HEK293T (cell line): ENCODE measurements around the gene TRAF2.

Experiments used
- BHLHE40 ChIP-seq: fragments of 450-650 bp; IDR thresholded peaks from 2 replicates; pipeline ENCODE4 v1.6.1; 2016; ENCODE audit warnings: mild to moderate bottlenecking, moderate library complexity, borderline replicate concordance
- FOXA1 ChIP-seq: fragments of 450-650 bp; IDR thresholded peaks from 2 replicates; pipeline ENCODE4 v1.6.1; 2016; ENCODE audit warnings: mild to moderate bottlenecking
- FOXM1 ChIP-seq: fragments of 450-650 bp; IDR thresholded peaks from 2 replicates; pipeline ENCODE4 v1.6.1; 2017; ENCODE audit warnings: mild to moderate bottlenecking, borderline replicate concordance
- HDGF ChIP-seq: fragments of 450-650 bp; IDR thresholded peaks from 2 replicates; pipeline ENCODE4 v1.6.1; 2017; ENCODE audit warnings: antibody characterized with exemption, borderline replicate concordance
- SP1 ChIP-seq: fragments of 450-650 bp; IDR thresholded peaks from 2 replicates; pipeline ENCODE4 v1.6.1; 2017
- TARDBP ChIP-seq: fragments of 450-650 bp; IDR thresholded peaks from 2 replicates; pipeline ENCODE4 v1.6.1; 2016
- ZNF384 ChIP-seq: fragments of 450-650 bp; IDR thresholded peaks from 2 replicates; pipeline ENCODE4 v1.6.1; 2016

DNA sequence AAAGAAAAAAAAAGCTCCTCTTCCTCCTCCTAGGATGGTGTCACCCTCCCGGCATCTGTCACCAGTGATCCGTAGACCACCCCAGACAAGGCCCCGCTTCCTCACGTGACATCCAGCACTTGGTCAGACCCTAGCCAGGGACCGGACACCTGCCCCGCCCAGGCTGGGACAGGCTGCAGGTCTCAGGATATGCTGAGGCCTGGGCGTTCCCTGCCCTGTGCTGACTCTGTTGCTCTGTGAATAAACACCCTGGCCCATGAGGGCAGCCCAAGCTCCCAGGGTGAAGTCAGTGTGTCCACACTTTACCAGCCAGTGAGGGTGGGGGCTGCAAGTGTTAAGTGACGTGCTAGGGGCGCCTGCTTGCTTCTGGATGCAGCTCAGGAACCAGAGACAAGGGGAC, 25.8 kb upstream of the TRAF2 start:
- TF ChIP-seq FOXA1 (no peak), SP1 (no peak), ZNF384 (no peak), FOXM1 (no peak), TARDBP (no peak), BHLHE40 (no peak), HDGF (no peak)
